NCI-H1694 treated with DMSO at 0.1 percent for 48 hours (cell line): ENCODE data around the gene HSD11B1L.
"Not testable (repeated sequence)": the region's sequence is repeated elsewhere in the genome, so short reads cannot be mapped to it uniquely, and the experiment has no call there.

Experiments
- DNase-seq: peaks from one replicate; lab custom pipeline; 2025; lab: John Stamatoyannopoulos, UW

Gene HSD11B1L

DNA sequence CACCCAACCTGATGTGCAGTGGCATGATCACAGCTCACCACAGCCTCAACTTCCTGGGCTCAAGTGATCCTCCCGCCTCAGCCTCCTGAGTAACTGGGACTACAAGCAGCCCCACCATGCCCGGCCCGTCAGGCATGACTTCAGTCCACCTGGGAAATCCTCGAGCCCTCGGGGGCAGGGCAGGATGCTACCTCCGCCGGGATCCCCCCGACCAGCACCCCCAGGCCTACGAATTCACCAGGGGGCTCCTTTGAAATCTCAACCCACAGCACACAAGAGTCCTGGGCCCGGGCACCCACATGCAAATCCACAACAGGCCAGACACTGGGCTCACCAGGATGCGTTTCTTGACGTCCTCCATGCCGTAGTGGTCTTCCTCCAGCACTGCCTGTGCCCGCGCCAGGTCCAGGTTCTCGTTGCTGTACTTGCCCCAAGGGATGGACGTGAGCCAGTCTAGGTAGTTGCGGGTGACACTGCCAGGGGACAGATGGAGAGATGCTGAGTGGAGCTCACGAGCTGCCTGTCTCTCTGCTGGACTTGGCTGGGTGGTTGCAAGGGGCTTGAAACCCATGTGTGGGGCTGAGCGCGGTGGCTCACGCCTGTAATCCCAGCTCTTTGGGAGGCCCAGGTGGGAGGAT is 19.7 kb downstream of the HSD11B1L start:
- no peak for DNase-seq

DNA sequence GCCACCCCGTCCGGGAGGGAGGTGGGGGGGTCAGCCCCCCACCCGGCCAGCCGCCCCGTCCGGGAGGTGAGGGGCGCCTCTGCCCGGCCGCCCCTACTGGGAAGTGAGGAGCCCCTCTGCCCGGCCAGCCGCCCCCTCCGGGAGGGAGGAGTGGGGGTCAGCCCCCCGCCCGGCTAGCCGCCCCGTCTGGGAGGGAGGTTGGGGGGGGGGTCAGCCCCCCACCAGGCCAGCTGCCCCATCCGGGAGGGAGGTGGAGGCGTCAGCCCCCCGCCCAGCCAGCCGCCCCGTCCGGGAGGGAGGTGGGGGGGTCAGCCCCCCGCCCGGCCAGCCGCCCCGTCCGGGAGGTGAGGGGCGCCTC is 21.2 kb downstream of the HSD11B1L start:
- not testable (repeated sequence) for DNase-seq

DNA sequence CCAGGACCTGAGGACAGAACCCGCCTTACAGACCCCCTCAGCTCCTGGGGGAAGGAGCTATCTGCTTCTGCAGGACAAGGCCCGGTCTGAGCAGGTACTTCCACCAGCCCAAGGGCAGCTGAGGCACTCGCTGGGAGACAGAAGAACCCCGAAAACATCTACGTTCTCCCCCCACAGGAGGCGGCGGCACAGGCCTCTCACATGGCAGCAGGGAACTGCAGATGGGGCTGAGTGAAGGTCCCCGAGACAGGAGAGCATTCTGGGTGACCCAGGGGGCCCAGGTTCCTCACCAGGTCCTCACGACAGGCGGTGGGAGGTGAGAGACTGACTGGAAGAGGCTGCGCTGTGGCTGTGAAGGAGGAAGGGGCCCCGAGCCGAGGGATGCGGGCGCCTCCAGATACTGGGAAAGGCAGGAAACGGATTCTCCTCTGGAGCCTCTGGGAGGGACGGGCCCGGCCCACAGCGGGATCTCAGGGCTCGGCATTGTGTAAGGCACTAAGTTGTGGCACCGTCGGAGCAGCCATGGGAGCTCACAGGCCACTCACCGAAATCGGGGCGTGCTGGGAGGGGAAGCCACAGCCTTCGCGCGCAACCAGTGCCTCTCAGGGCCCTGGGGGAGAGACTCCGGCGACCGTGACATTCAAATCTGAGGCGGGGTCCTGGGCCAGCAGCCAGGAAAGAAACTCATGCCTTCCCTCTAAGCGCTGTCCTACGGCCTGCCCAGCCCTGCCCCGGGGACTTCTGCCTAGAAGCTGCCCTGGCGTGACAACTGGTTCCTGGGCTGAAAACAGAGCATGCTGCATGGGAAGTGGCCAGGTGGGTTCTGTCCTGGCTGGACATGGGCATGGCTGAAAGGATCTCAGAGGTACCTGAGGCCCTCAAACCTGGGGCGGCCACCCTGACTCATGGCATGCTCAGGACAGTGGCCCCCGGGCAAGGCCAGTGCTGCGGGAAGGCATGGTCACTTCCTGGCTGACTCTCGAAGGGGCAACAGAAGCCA is 23.3 kb downstream of the HSD11B1L start:
- DNase-seq, result no peak

DNA sequence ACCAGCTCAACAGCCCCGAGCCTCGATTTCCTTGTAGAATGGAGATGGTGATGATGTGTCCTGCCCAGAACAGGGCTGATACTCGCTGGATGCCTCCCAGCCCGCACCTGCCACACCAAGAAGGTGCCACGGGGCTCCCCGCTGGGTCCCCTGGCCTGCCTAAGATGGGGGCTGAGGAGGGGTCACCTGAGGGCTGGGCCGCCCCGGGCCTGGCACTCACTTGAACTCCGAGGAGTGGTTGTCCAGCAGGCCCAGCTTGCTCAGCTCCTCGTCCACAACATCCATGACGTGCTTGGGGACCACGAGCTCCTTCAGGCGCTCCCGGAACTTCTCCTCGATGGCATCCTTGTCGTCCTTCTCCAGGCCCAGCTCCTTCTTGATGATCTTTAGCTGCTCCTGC is 24.7 kb downstream of the HSD11B1L start:
- no peak for DNase-seq

DNA sequence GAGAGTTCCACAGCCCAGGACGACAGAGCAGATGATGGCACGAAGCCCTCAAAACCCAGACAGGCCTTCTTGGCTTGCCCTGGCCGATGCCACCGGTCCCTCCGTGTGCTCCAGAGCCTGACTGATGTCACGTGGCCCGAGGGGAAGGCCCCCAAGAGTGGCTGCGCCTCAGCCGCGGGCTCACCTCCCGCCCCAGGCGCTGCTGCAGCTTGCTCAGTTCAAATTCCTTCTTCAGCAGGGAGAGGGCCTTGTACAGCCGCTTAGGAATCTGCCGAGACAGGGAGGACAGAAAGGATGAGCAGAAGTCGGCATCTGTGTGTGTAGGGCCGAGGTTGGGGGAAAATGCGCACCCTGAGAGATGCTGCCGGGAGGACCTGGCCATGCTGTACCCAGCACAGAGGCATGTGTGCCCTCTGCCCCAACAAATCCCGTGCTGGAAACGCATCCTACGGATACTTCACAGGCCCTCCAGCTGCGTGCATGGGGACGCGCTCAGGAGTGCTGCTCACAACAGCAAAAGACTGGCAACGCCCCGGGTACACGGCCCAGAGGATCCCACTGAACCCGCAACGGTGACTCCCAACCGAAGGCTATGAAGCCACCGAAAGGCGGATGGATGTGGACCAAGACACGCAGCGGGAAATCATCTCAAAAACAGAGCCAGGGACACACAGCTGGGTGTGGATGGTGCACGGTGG is 26.2 kb downstream of the HSD11B1L start:
- DNase-seq, result no peak

DNA sequence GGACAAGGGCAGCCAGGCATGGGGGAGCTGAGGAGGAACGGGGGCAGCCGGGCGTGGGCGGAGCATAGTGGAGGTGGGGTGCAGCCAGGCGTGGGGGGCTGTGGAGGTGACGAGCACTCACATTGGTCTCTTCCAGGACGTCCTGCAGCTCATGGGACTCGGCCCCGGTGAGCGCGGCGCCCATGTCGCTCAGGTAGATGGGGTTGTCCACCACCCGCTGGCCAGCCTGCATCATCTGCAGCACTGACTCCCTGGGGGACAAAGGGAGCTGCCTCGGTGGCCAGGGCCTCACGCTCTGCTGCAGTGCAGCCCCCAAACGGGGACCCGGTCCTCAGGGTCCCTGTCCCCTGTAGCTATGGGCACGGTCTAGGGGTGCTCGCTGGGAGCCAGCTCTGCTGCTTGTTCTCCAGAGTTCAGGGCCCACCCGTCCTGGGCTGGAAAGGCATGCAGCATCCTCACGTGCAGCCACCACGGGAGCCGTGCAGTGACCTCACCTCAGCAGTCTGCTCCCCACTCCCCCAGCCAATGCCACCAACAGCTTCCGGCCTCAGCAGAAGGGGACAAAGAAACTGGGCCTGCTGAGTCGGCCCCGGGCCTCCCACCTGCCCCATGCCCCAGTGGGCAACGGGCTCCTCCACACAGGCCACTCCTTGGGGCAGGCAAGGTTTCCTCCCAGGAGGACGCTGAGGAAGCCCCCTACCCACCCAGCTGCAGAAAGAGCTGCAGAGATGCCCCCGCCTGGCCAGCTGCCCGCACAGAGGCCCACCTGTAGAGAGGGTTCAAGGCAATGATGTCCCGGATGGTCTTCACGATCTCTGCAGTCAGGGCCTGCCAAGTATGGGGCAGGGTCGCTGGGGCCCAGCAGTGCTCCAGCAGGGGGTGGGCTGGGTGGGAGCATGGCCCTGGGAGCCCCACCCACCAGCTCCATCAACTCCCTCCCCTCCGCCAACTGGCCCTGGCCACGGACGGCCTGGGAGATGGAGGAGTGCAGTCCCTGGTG is 27.0 kb downstream of the HSD11B1L start:
- DNase-seq, result no peak

DNA sequence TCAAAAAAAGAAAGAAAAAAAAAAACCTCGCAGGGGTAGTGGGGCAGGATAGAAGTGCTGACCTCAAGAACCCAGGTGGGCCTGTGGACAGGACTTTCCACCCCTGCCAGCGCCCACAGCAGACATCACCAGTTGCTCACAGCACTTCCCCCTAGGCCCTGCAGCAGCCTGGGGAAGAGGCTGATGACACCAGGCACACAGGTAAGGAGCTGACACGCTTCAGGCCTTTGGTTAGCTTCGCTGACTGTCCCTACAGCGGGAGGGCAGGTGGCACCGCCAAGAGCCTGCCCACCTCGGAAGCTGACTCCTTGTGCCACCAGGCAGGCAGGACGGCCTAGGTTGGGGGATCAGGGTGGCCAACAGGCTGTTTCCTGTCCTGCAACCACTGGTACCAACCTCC is 30.2 kb downstream of the HSD11B1L start:
- no peak for DNase-seq

DNA sequence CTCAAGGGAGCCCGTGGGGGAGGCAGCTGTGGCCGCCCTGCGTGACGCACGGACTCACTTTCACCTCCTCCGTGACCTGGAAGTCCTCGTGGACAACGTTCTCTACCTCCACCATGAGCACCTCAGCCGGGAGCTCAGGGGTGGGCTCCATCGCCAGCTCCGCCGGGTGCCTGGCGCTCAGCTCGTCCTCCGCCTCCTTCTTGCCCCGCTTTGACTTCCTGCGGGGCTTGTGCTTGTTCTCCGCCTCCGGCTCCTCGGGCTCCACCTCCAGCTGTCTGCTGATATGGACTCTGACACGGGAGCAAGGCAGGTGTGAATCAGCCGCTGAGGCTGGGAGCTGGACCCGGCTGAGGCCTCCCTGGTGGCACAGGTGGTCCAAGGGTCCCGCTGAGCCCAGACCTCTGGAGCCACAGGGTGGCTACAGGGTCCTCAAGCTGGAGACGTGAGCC is 30.9 kb downstream of the HSD11B1L start:
- DNase-seq, result no peak

DNA sequence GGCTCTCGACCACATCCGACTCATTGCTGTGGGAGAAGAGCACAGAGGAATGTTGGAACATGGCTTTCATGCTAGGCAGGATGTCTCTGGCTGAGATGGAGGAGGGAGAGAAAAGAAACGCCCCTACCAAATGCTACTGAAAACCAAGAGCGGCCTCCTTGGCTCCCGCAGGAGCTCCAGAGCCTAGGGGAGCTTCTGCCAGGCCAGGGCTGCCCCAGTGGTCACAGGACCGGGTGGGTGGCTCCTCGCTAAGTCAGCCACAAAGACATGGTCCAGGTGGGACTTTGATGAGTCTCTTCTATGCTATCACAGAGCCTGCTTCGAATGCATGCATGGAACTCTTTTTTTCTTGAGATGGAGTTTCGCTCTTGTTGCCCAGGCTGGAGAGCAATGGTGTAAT is 32.4 kb downstream of the HSD11B1L start:
- DNase-seq, result no peak

DNA sequence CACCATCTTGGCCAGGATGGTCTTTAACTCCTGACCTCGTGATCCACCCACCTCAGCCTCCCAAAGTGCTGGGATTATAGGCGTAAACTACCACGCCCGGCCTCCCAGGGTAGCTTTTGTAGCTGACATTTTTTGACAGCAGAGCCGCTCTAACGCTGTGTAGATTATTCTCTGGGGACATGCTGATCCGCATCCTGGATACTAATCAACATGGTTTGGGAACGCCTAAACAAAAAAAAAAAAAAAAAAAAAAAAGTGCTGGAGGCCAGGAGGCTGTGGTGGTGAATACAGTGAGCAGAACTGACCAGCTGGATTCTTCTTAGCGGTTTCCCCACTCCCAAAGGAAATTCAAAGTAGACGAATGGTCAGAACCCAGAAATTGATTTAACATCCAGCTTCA is 34.0 kb downstream of the HSD11B1L start:
- no peak for DNase-seq

DNA sequence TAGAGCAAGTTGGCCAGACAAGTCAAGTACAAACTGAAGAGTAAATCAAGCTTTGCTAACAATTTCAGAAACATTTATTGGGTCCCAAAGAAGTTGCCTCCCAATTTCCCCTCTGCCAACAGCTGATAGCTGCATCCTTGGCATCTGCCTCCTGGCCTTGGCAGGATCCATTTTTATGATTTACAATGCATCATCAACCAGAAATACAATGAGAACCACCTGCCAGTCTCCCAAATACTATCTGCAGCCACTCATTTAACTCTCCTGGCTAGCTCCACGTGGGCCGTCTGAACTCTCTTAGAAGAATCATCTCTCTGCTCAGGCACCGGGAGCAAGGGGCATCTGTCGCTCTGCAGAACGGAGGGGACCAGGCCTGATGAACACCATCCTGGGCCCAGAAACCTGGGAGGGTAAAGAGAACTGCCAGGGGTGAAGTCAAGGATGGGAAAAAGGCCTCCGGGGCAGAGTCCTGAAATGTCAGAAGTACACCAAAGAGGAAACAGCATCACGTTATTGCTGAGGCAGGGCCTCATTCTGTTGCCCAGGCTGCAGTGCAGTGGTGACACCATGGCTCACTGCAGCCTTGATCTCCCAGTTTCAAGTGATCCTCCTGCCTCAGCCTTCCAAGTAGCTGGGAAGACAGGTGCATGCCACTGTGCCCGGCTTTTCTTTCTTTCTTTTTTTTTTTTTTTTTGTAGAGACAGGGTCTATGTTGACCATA is 36.5 kb downstream of the HSD11B1L start:
- no peak for DNase-seq

DNA sequence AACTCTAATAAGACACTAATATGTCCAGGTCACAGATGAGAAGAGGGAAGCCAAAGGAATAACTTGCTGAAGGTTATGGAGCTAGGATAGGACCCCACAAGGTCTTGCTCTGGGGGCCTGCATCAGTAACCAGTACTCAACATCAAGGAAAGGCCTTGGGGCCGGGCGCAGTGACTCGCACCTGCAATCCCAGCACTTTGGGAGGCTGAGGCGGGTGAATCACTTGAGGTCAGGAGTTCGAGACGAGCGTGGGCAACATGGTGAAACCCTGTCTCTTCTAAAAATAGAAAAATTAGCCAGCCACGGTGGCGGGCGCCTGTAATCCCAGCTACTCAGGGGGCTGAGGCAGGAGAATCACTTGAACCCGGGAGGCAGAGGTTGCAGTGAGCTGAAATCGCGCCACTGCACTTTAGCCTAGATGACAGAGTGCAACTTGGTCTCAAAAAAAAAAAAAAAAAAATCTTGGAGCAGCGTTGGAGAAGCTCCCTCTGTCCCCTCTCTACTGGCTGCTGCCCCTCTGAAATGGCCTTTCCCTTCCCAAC is 37.3 kb downstream of the HSD11B1L start:
- no peak for DNase-seq

DNA sequence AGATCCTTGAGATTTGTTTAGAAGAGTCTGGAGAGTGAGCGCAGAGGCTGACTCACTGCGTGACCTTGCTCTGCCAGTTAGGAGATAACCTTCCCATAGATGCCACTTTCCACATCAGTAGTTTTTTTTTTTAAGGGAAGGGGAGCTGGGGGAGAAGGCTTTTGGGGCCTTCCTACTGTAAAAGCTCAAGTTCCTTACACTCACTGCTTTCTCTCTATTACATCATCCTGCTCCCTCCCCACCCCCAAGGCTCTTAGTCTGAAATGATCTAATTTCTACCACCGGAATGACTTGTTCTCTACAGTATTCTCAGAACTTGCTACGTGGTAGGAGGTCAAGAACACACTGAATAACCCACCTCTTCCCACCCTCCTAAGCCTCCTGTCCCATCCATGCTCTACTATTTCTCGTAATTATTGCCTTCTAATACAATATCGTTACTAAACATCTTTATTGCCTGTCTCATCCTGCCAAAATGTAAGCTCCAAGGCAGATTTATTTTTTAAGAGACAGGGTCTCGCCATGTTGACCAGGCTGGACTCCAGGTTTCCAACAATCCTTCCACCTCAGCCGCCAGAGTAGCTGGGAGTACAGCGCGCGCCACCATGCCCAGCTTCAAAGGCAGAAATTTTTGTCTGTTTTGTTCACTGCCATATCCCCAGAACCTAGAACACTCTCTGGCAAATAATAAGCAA is 37.9 kb downstream of the HSD11B1L start:
- DNase-seq, result no peak

DNA sequence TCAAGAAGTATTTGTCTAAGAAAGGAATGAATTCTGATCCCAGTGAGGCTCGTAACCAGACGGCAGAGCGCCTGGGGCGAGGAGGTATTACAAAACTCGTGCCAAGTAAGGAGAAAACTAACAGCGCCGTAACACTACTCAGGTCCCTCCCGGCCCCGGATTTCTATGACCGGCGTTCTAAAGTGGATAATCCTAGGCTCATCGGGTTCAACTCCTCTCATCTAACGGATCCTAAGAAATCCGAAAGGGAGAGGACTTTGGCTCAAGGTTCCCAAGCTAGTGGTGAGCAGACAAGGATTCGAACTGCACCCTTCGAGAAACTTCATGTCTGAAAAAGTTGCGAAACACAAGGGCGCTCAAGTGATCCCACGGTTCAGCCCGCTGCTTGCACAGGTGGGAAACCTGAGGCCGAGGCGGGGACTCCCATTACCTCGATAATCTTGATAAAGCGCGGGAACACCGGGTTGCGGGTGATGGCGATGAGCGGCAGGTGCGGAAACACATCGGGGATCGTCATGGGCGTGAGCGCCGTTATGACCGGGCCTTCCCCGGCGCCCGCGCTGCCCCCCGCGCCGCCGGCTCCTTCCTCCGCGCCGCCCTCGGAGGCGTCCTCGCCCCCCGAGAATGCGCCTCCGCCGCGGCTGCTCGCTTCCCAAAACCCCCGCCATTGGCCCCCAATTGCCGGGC is 38.6 kb downstream of the HSD11B1L start:
- no peak for DNase-seq

DNA sequence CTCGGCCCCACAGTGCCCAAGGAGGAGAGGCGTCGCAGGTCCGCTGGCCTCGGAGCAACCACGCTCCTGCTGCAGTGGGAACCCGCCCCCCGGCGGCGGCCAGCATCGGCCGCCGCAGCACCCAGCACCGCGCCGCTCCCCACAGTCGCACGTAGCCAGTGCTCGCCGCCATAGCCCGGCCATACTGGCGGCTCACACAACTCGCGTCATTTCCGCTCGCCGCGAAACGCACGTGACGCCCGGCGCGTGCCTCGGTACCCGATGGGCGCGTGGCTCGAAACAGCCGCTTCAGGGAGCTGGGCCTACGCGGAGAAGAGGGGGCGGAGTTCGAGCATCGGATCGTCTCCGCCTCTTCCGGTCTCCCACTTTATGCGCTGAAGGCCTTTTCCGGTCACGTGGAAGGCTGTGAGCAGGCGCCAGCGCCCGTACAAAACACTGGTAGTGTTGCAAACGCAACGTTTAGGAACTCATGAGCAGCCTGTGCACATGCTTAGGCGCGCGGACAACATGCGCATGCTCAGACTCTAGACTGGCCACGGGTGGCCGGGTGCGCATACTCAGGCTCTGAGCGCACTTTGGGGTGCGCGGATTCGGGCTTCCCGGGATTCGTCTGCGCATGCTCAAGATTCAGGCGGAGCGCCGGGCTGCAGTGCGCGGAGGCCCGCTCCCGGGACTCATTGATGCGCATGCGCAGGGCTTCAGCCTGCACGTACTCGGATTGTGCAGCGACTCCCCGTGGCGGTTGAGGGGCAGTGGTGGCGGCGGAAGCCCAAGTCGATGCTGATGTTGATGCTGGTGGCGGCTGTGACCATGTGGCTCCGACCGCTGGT is 39.3 kb downstream of the HSD11B1L start, which contains the start of the genes CATSPERD and LONP1:
CATSPERD (plus strand) TSS at position 677 of the 830 bp plus-strand sequence; CDS start at position 778, 101 bp downstream.
LONP1 (minus strand) TSS at position 186 of the 830 bp plus-strand sequence; CDS start at position 172, 14 bp downstream.
- peak; percentile 95 for DNase-seq

DNA sequence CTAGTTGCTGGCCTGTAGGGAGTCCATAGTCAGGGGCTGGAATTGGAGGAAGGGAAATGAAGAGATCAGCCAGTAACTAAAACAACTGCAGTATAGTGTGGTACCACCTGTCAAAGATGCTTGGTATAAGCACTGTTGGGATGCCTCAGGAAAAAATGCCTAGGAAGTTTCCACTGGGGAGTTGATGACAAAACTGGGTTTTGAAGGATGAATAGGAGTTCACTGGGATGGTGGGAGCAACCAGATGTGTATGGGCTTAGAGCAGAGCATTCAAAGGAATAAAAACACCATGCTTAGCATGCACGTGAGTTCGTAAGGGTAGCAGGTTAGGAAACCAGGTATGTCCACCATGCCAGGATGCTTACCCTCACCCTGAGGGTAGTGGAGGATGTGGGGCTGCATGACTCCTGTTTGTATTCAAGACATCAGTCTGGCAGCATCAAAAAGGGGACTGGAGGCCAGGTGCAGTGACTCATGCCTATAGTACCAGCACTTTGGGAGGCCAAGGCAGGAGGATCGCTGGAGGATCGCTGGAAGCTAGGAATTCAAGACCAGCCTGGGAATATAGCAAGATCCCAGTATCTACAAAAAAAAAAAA is 46.7 kb downstream of the HSD11B1L start:
- no peak for DNase-seq

DNA sequence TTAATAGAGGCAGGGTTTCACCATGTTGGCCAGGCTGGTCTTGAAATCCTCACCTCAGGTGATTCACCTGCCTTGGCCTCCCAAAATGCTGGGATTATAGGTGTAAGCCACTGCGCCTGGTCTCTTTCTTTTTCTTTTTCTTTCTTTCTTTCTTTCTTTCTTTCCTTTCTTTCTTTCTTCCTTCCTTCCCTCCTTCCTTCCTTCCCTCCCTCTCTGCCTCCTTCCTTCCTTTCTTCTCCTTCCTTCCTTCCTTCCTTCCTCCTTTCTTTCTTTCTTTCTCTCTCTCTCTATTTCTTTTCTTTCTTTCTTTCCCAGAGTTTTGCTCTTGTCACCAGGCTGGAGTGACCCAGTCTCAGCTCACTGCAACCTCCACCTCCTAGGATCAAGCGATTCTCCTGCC is 52.3 kb downstream of the HSD11B1L start:
- not testable (repeated sequence) for DNase-seq
